Brain microvascular endothelial cell (primary cell): ENCODE data around the gene CUL7.
A peak's percentile ranks its signal among the peaks of the same experiment; 100 is the strongest.
"Not testable (repeated sequence)": the region's sequence is repeated elsewhere in the genome, so short reads cannot be mapped to it uniquely, and the experiment has no call there.

ENCODE experiments used
- DNase-seq: peaks from one replicate; pipeline ENCODE4 v3.0.0-alpha.2; 2020
- H3K27ac ChIP-seq: fragments of 250-450 bp; sonication (Bioruptor Pico); 2 replicates; pipeline ENCODE4 v1.5.1; 2020; ENCODE audit warnings: mild to moderate bottlenecking, moderate library complexity
- H3K27me3 ChIP-seq: fragments of 250-450 bp; sonication (Bioruptor Pico); replicated peaks from 2 replicates; pipeline ENCODE4 v1.5.1; 2020; ENCODE audit warnings: mild to moderate bottlenecking
- H3K36me3 ChIP-seq: fragments of 250-450 bp; sonication (Bioruptor Pico); replicated peaks from 2 replicates; pipeline ENCODE4 v1.5.1; 2020; ENCODE audit warnings: mild to moderate bottlenecking
- H3K4me3 ChIP-seq: 2 replicates; pipeline ENCODE4 v1.5.1; 2011; ENCODE audit warnings: low read depth, mild to moderate bottlenecking, control low read depth, low read length, moderate library complexity
- in situ Hi-C: cut with HindIII; loops from 2 replicates; pipeline ENCODE4 v1.10.0; 2017; ENCODE audit warnings: low sequenced_read_pairs, low pct_ligation_motif_present
- TF ChIP-seq, protein P1 (sequence below): IDR thresholded peaks from 2 replicates; pipeline ENCODE4 v1.5.1; 2011; ENCODE audit warnings: low read depth, mild to moderate bottlenecking, moderate library complexity, low read length, control low read depth, inconsistent platforms; ENCODE audit errors: missing control alignments

The CUL7 gene

DNA sequence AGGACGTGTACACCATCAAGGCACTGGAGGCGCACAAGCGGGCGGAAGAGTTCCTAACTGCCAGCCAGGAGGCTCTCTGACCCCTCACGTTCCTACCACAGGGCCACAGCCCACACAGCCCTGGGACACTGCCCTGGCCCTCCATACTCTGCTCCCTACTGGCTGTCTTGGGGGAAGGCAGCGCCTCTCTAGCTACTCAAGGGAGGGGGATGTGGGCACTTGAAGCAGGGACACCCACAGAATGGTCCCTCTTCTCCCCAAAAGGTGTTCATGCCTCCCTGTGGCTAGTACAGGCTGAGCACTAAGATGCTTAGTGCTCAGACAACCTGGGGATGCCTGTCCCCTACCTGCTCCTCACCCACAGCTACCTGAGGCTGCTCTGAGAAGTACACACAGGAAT, 42.4 kb downstream of the CUL7 start:
- DNase-seq, result no peak
- in situ Hi-C loops, result no loop called here
- TF ChIP-seq, protein P1, sequence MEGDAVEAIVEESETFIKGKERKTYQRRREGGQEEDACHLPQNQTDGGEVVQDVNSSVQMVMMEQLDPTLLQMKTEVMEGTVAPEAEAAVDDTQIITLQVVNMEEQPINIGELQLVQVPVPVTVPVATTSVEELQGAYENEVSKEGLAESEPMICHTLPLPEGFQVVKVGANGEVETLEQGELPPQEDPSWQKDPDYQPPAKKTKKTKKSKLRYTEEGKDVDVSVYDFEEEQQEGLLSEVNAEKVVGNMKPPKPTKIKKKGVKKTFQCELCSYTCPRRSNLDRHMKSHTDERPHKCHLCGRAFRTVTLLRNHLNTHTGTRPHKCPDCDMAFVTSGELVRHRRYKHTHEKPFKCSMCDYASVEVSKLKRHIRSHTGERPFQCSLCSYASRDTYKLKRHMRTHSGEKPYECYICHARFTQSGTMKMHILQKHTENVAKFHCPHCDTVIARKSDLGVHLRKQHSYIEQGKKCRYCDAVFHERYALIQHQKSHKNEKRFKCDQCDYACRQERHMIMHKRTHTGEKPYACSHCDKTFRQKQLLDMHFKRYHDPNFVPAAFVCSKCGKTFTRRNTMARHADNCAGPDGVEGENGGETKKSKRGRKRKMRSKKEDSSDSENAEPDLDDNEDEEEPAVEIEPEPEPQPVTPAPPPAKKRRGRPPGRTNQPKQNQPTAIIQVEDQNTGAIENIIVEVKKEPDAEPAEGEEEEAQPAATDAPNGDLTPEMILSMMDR, result no peak
- Histone ChIP-seq H3K27me3 (no peaks in the 10 kb centered on the region), H3K36me3 (peaks cover 50% of the 10 kb centered on the region), H3K4me3 (no peak overlapping the region), H3K27ac (no peak overlapping the region)

DNA sequence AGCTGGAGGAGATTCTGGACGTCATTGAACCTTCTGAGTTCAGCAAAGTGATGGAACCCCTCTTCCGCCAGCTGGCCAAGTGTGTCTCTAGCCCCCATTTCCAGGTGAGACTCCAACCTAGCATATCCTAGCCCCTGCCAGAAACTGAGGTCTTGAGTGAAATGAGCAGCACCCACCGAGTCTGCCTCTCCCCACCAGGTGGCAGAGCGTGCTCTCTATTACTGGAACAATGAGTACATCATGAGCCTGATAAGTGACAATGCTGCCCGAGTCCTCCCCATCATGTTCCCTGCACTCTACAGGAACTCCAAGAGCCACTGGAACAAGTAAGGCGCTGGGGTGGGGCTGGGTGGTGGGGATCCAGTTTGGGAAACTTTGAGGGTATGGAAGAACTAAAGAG, 44.5 kb downstream of the CUL7 start:
- H3K27ac ChIP-seq, result no peak overlapping the region
- DNase-seq, result peak; percentile 34

DNA sequence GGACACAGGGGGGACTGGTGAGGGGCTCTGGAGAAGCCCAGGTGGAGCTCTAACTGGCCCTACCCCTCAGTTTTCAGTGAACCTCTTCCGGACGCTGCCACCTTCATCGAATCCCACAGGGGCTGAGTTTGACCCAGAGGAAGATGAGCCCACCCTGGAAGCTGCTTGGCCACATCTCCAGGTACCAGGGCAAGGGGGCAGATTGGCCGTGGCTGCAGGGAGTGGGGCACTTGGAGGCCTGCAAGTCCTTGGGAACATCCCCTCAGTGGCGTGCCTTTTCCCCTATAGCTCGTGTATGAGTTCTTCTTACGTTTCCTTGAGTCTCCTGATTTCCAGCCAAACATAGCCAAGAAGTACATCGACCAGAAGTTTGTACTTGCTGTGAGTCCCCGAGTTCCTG, 46.5 kb downstream of the CUL7 start:
- Histone ChIP-seq H3K4me3 (no peak overlapping the region), H3K27me3 (no peaks in the 10 kb centered on the region), H3K27ac (no peak overlapping the region), H3K36me3 (peaks cover 50% of the 10 kb centered on the region)
- TF ChIP-seq, protein P1, result no peak
- in situ Hi-C loops, result no loop called here
- DNase-seq, result no peak

More for the DNA sequence above, 44.5 kb downstream of the CUL7 start:
- peaks cover 50% of the 10 kb centered on the region for H3K36me3 ChIP-seq
- H3K4me3 ChIP-seq, result no peak overlapping the region
- no peaks in the 10 kb centered on the region for H3K27me3 ChIP-seq
- in situ Hi-C loops, result no loop called here
- TF ChIP-seq, protein P1, result peak; percentile 72

DNA sequence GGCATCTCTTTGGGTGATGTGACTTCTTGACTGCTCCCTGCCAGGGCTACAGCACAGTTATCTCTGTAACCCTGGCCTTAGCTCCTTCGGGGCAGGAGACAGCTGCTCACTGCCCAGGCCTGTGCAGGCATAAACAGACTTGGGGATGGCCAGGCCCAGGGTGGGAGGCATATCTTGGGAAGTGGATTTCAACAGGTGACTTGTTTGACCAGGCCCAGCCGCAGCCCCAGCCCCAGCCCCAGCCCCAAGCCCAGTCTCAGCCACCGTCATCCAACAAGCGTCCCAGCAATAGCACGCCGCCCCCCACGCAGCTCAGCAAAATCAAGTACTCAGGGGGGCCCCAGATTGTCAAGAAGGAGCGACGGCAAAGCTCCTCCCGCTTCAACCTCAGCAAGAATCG, 47.4 kb downstream of the CUL7 start:
- Histone ChIP-seq H3K36me3 (peaks cover 41% of the 10 kb centered on the region), H3K27me3 (no peaks in the 10 kb centered on the region), H3K4me3 (no peak overlapping the region), H3K27ac (no peak overlapping the region)
- no peak for DNase-seq
- in situ Hi-C loops, result no loop called here
- TF ChIP-seq, protein P1, result no peak

DNA sequence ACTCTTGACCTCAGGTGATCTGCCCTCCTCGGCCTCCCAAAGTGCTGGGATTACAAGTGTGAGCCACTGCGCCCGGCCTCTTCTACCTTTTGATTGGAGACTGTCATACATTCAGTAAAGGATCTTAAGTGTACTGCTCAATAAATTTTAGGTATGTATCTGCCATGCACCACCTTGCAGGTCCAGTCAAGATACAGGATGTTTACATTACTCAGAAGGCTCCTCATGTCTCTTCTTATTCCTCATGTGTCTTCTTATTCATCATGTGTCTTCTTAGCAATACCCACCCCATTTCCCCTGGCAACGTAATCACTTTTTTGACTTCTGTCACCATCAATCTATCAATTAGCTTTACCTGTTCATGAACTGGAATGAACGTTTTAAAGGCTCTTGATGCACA, 47.8 kb downstream of the CUL7 start:
- Histone ChIP-seq H3K27ac (no peak overlapping the region), H3K4me3 (no peak overlapping the region), H3K36me3 (peaks cover 38% of the 10 kb centered on the region), H3K27me3 (no peaks in the 10 kb centered on the region)
- no peak for DNase-seq
- in situ Hi-C loops, result no loop called here
- TF ChIP-seq, protein P1, result no peak

DNA sequence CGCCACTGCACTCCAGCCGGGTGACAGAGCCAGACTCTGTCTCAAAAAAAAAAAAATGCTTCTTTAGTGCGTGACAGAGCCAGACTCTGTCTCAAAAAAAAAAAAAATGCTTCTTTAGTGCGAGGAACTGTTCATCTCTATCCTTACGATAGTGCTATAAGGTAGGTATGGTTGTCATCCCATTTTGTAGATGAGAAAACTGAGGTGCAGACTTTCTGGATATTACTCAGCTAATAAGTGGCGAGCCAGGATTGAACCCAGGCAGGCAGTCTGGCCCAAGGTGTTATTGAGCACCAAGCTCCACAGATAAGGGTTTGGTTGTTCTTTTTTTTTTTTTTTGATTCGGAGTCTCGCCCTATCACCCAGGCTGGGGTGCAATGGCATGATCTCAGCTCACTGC, 51.8 kb downstream of the CUL7 start:
- H3K27me3 ChIP-seq, result no peaks in the 10 kb centered on the region
- H3K27ac ChIP-seq, result no peak overlapping the region
- H3K4me3 ChIP-seq, result no peak overlapping the region
- in situ Hi-C loops, result no loop called here
- H3K36me3 ChIP-seq, result peaks cover under 1% of the 10 kb centered on the region
- no peak for DNase-seq
- TF ChIP-seq, protein P1, result no peak

DNA sequence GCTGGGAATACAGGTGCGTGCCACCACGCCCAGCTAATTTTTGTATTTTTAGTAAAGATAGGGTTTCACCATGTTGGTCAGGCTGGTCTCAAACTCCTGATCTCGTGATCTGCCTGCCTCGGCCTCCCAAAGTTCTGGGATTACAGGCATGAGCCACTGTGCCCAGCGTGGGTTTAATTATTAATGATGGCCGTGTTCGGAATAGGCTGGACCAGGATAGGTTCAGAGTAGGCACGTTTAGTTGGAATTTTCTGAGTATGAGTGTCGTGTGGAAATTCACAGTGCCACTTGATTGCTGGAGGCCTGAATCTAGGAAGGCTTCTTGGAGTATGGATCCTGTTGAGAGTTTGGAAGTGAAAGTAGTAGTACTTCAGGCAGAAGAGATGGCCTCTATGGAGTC, 55.4 kb downstream of the CUL7 start:
- in situ Hi-C loops, H3K27me3 ChIP-seq, H3K27ac ChIP-seq, H3K4me3 ChIP-seq, H3K36me3 ChIP-seq, DNase-seq: not testable (repeated sequence)
